Stimulated activated CD4-positive, alpha-beta T cell treated with anti-CD3 and anti-CD28 coated beads, Interleukin-1b, Interleukin-23, amount 100 ng/mL, for 1 hour (primary cell): Measurements from ENCODE around the gene ARHGAP20.

Experiments used
- DNase-seq, 2 donors: peaks; one replicate each; pipeline ENCODE4 v3.0.0-alpha.2; 2020; ENCODE audit warnings: low read depth in 2 of 2

ARHGAP20 gene

GRCh38 chr11:110606415-110606814 is 105.8 kb downstream of the ARHGAP20 start:
- no peak for DNase-seq

- DNase-seq = no peak
These were observed 110.3 kb downstream of the ARHGAP20 start for GRCh38 chr11:110601936-110602335.

- no peak for DNase-seq
These were observed 111.9 kb downstream of the ARHGAP20 start for GRCh38 chr11:110600322-110600721.

- no peak for DNase-seq
These were observed 113.0 kb downstream of the ARHGAP20 start for GRCh38 chr11:110599207-110599606.

- DNase-seq = no peak
These were observed 113.5 kb downstream of the ARHGAP20 start for GRCh38 chr11:110598725-110599124.

- no peak for DNase-seq
These were observed 124.3 kb downstream of the ARHGAP20 start for GRCh38 chr11:110587972-110588371.

GRCh38 chr11:110587129-110587528 is 125.1 kb downstream of the ARHGAP20 start:
- DNase-seq = no peak

- DNase-seq = no peak
These were observed 128.1 kb downstream of the ARHGAP20 start for GRCh38 chr11:110584150-110584549.

- DNase-seq = no peak
These were observed 129.4 kb downstream of the ARHGAP20 start for GRCh38 chr11:110582728-110583432.

GRCh38 chr11:110580571-110580970 is 131.7 kb downstream of the ARHGAP20 start:
- no peak for DNase-seq

- no peak for DNase-seq
These were observed 138.8 kb downstream of the ARHGAP20 start for GRCh38 chr11:110573411-110573810.

- DNase-seq = no peak
These were observed 141.0 kb downstream of the ARHGAP20 start for GRCh38 chr11:110571081-110571720.

GRCh38 chr11:110566577-110566976 is 145.7 kb downstream of the ARHGAP20 start:
- no peak for DNase-seq

GRCh38 chr11:110565357-110566336 is 146.6 kb downstream of the ARHGAP20 start:
- DNase-seq = no peak

- no peak for DNase-seq
These were observed 147.4 kb downstream of the ARHGAP20 start for GRCh38 chr11:110564676-110565356.

GRCh38 chr11:110544779-110545178 is 167.5 kb downstream of the ARHGAP20 start:
- no peak for DNase-seq

GRCh38 chr11:110538154-110538553 is 174.1 kb downstream of the ARHGAP20 start:
- no peak for DNase-seq

- no peak for DNase-seq
These were observed 181.1 kb downstream of the ARHGAP20 start for GRCh38 chr11:110530900-110531741.

- DNase-seq = no peak
These were observed 183.2 kb downstream of the ARHGAP20 start for GRCh38 chr11:110529043-110529442.

GRCh38 chr11:110527146-110527545 is 185.1 kb downstream of the ARHGAP20 start:
- DNase-seq = no peak
